HG03159 (cell line): ENCODE measurements around the gene SMC6.
A peak's percentile ranks its signal among the peaks of the same experiment; 100 is the strongest.

Experiments used
- ATAC-seq: cut with Tn5 transposase; IDR thresholded peaks from one replicate; pipeline ENCODE4 v1.9.1; 2021; ENCODE audit warnings: mild to moderate bottlenecking, moderate library complexity; ENCODE audit not compliant: unreplicated experiment

Gene SMC6

GRCh38 chr2:17658251-17658843, 95.3 kb downstream of the SMC6 start:
- peak; percentile 42 for ATAC-seq

GRCh38 chr2:17657759-17658158, 95.9 kb downstream of the SMC6 start:
- no peak for ATAC-seq

GRCh38 chr2:17652681-17653394, 100.8 kb downstream of the SMC6 start:
- no peak for ATAC-seq

GRCh38 chr2:17649026-17649425, 104.6 kb downstream of the SMC6 start:
- no peak for ATAC-seq

- no peak for ATAC-seq
Observed at GRCh38 chr2:17648581-17648980, 105.0 kb downstream of the SMC6 start.

- no peak for ATAC-seq
Observed at GRCh38 chr2:17646838-17647701, 106.5 kb downstream of the SMC6 start.

- ATAC-seq: peak; percentile 88
Observed at GRCh38 chr2:17646081-17646554, 107.5 kb downstream of the SMC6 start.

- ATAC-seq: no peak
Observed at GRCh38 chr2:17644997-17645720, 108.5 kb downstream of the SMC6 start.

- no peak for ATAC-seq
Observed at GRCh38 chr2:17643031-17643615, 110.5 kb downstream of the SMC6 start.

GRCh38 chr2:17640406-17640805, 113.2 kb downstream of the SMC6 start:
- no peak for ATAC-seq

GRCh38 chr2:17638196-17638743, 115.3 kb downstream of the SMC6 start:
- ATAC-seq: no peak

- no peak for ATAC-seq
Observed at GRCh38 chr2:17637131-17637906, 116.3 kb downstream of the SMC6 start.

GRCh38 chr2:17636257-17636656, 117.4 kb downstream of the SMC6 start:
- no peak for ATAC-seq

GRCh38 chr2:17634997-17635396, 118.6 kb downstream of the SMC6 start:
- no peak for ATAC-seq

- ATAC-seq: no peak
Observed at GRCh38 chr2:17630089-17630488, 123.5 kb downstream of the SMC6 start.

GRCh38 chr2:17628349-17629261, 125.0 kb downstream of the SMC6 start:
- ATAC-seq: peak; percentile 47

- ATAC-seq: peak; percentile 32
Observed at GRCh38 chr2:17627434-17627833, 126.2 kb downstream of the SMC6 start.

GRCh38 chr2:17626986-17627385, 126.6 kb downstream of the SMC6 start:
- peak; percentile 48 for ATAC-seq
